Neural cell (in vitro differentiated cells): ENCODE results near the gene LORICRIN.

Source experiments
- EP300 ChIP-seq: fragments of 450-650 bp; conservative IDR thresholded peaks from 2 replicates; pipeline ENCODE4 v1.6.1; 2014; ENCODE audit warnings: antibody characterized with exemption, mild to moderate bottlenecking, moderate library complexity; ENCODE audit not compliant: poor library complexity, severe bottlenecking
- MXI1 ChIP-seq: fragments of 450-650 bp; conservative IDR thresholded peaks from 2 replicates; pipeline ENCODE4 v1.6.1; 2014; ENCODE audit warnings: antibody characterized with exemption, mild to moderate bottlenecking; ENCODE audit not compliant: poor library complexity, severe bottlenecking
- TAF1 ChIP-seq: IDR thresholded peaks from 2 replicates; pipeline ENCODE4 v1.6.1; 2012; ENCODE audit warnings: low read depth
- TF ChIP-seq, protein P1 (sequence below): fragments of 450-650 bp; IDR thresholded peaks from 2 replicates; pipeline ENCODE4 v1.5.1; 2014; ENCODE audit warnings: antibody characterized with exemption, mild to moderate bottlenecking, moderate library complexity; ENCODE audit not compliant: poor library complexity, severe bottlenecking

DNA sequence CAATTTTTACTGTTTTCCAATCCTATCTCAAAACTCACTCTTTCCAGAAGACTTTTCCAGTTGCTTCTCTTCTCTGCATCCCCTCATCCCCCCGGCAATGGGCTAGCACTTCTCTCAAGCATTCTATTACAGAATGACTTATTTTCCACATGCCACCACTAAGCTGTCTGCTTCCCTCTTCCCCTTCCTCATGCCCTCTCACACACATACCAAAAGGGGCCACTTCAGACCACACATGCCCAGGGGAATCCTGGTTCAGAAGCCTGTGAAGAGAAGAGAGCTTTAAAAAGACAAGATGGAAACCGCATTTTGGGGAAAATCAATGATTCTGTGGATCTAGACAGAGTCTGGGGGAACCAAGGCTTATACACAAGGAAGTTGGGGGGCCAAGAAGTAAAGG is 8.4 kb upstream of the LORICRIN start:
- TF ChIP-seq TAF1 = no peak
- no peak for TF ChIP-seq EP300
- TF ChIP-seq, protein P1, sequence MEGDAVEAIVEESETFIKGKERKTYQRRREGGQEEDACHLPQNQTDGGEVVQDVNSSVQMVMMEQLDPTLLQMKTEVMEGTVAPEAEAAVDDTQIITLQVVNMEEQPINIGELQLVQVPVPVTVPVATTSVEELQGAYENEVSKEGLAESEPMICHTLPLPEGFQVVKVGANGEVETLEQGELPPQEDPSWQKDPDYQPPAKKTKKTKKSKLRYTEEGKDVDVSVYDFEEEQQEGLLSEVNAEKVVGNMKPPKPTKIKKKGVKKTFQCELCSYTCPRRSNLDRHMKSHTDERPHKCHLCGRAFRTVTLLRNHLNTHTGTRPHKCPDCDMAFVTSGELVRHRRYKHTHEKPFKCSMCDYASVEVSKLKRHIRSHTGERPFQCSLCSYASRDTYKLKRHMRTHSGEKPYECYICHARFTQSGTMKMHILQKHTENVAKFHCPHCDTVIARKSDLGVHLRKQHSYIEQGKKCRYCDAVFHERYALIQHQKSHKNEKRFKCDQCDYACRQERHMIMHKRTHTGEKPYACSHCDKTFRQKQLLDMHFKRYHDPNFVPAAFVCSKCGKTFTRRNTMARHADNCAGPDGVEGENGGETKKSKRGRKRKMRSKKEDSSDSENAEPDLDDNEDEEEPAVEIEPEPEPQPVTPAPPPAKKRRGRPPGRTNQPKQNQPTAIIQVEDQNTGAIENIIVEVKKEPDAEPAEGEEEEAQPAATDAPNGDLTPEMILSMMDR = no peak
- no peak for TF ChIP-seq MXI1
